WERI-Rb-1 (cell line): ENCODE results near the gene ARL13B.

Source experiments
- DNase-seq: peaks from one replicate; pipeline ENCODE4 v3.0.0-alpha.2; 2020
- H3K27ac ChIP-seq: fragments of 250-450 bp; sonication (Bioruptor Pico); 2 replicates; pipeline ENCODE4 v1.5.1; 2020; ENCODE audit warnings: mild to moderate bottlenecking, moderate library complexity
- H3K27me3 ChIP-seq: fragments of 250-450 bp; sonication (Bioruptor Pico); 2 replicates; pipeline ENCODE4 v1.5.1; 2021; ENCODE audit warnings: mild to moderate bottlenecking, low read depth, moderate library complexity; ENCODE audit not compliant: insufficient read depth, severe bottlenecking
- H3K36me3 ChIP-seq: fragments of 250-450 bp; sonication (Bioruptor Pico); 2 replicates; pipeline ENCODE4 v1.5.1; 2020; ENCODE audit warnings: mild to moderate bottlenecking, moderate library complexity
- H3K4me3 ChIP-seq: 2 replicates; pipeline ENCODE4 v1.5.1; 2011; ENCODE audit warnings: low read depth, mild to moderate bottlenecking, control low read depth, low read length
- H3K9me3 ChIP-seq: fragments of 250-450 bp; sonication (Bioruptor Pico); 2 replicates; pipeline ENCODE4 v1.5.1; 2021; ENCODE audit warnings: mild to moderate bottlenecking, moderate library complexity; ENCODE audit not compliant: severe bottlenecking
- CTCF ChIP-seq: IDR thresholded peaks from 2 replicates; pipeline ENCODE4 v1.5.1; 2011; ENCODE audit warnings: low read depth, mild to moderate bottlenecking, control low read depth, inconsistent platforms, low read length

Gene ARL13B

GRCh38 chr3:93988764-93989163 is 8.8 kb downstream of the ARL13B start:
- TF ChIP-seq CTCF = no peak
- no peak overlapping the region for H3K27ac ChIP-seq
- H3K36me3 ChIP-seq = no peaks in the 10 kb centered on the region
- no peak for DNase-seq
- H3K27me3 ChIP-seq = no peaks in the 10 kb centered on the region
- H3K9me3 ChIP-seq = no peaks in the 10 kb centered on the region
- H3K4me3 ChIP-seq = no peak overlapping the region

- Histone ChIP-seq H3K4me3 (no peak overlapping the region), H3K9me3 (no peaks in the 10 kb centered on the region), H3K36me3 (no peaks in the 10 kb centered on the region), H3K27me3 (no peaks in the 10 kb centered on the region), H3K27ac (no peak overlapping the region)
- no peak for DNase-seq
- TF ChIP-seq CTCF = no peak
These were observed 9.3 kb downstream of the ARL13B start for GRCh38 chr3:93989241-93989640.

- Histone ChIP-seq H3K36me3 (peaks cover 2% of the 10 kb centered on the region; the same call in 1 of the 2 replicates), H3K9me3 (no peaks in the 10 kb centered on the region), H3K27ac (no peak overlapping the region), H3K27me3 (no peaks in the 10 kb centered on the region), H3K4me3 (no peak overlapping the region)
- no peak for DNase-seq
- TF ChIP-seq CTCF = no peak
These were observed 11.7 kb downstream of the ARL13B start for GRCh38 chr3:93991631-93992030.

GRCh38 chr3:93992207-93992606 is 12.3 kb downstream of the ARL13B start:
- TF ChIP-seq CTCF = no peak

DNA sequence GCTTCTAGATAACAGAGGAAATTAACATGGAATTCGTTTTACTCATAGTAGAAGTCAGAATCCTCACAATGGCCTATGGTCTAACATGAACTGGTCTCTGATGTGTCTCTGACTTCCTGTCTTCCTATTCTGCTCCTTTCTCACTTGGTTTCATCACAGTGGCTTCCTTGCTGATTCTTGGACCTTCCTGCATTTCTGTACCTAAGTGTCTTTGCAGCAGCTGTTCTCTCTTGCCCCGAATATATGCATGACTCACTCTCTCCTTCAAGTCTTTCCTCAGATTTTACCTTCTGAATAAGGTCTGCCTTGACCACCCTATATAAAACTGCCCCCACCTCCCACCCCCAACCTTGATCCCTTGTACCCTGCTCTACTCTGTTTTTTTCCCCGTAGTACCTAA is 14.1 kb downstream of the ARL13B start:
- no peak overlapping the region for H3K4me3 ChIP-seq
- H3K36me3 ChIP-seq = peaks cover 5% of the 10 kb centered on the region
- no peak overlapping the region for H3K27ac ChIP-seq
- H3K9me3 ChIP-seq = no peaks in the 10 kb centered on the region
- no peak for DNase-seq
- no peak for TF ChIP-seq CTCF
- H3K27me3 ChIP-seq = no peaks in the 10 kb centered on the region

More at GRCh38 chr3:93992207-93992606, 12.3 kb downstream of the ARL13B start:
- Histone ChIP-seq H3K36me3 (peaks cover 5% of the 10 kb centered on the region), H3K4me3 (no peak overlapping the region), H3K27me3 (no peaks in the 10 kb centered on the region), H3K27ac (no peak overlapping the region), H3K9me3 (no peaks in the 10 kb centered on the region)
- no peak for DNase-seq

GRCh38 chr3:94001191-94001590 is 21.2 kb downstream of the ARL13B start:
- TF ChIP-seq CTCF = no peak
- Histone ChIP-seq H3K27me3 (no peaks in the 10 kb centered on the region), H3K4me3 (no peak overlapping the region), H3K36me3 (peaks cover 5% of the 10 kb centered on the region), H3K27ac (no peak overlapping the region), H3K9me3 (no peaks in the 10 kb centered on the region)
- DNase-seq = no peak
